GM12874 (cell line): ENCODE measurements around the gene GPC4.

Experiments used
- CTCF ChIP-seq: IDR thresholded peaks from 2 replicates; pipeline ENCODE4 v1.5.1; 2011; ENCODE audit warnings: low read depth, mild to moderate bottlenecking, control low read depth, low read length, moderate library complexity; ENCODE audit not compliant: insufficient read depth

Gene GPC4

GRCh38 chrX:133440797-133441163, 25.5 kb upstream of the GPC4 start:
- no peak for TF ChIP-seq CTCF

GRCh38 chrX:133440081-133440796, 24.9 kb upstream of the GPC4 start:
- no peak for TF ChIP-seq CTCF

- no peak for TF ChIP-seq CTCF
These were observed 22.5 kb upstream of the GPC4 start for GRCh38 chrX:133437766-133438165.

- TF ChIP-seq CTCF = no peak
These were observed 22.1 kb upstream of the GPC4 start for GRCh38 chrX:133437356-133437755.

GRCh38 chrX:133435544-133436124, 20.3 kb upstream of the GPC4 start:
- no peak for TF ChIP-seq CTCF

- TF ChIP-seq CTCF = no peak
These were observed 19.0 kb upstream of the GPC4 start for GRCh38 chrX:133434197-133434820.

- TF ChIP-seq CTCF = no peak
These were observed 4.6 kb upstream of the GPC4 start for GRCh38 chrX:133419911-133420310.
